ENCODE results near the gene PAXIP1.
"Not testable (repeated sequence)": the region's sequence is repeated elsewhere in the genome, so short reads cannot be mapped to it uniquely, and the experiment has no call there.

GRCh38 chr7:154934353-154934952 is 68.5 kb downstream of the PAXIP1 start:
- not testable (repeated sequence) for TF ChIP-seq CTCF (conservative IDR thresholded peaks at IDR 0.05); ZFX (IDR thresholded peaks at IDR 0.05)
